Aorta (tissue), 5 donors: ENCODE results near the gene EIF4E2. TPM values are rescaled to one million over a fixed set of nuclear protein-coding genes. Genes with fewer than 3 reads are reported as not detected.
A peak's percentile ranks its signal among the peaks of the same experiment; 100 is the strongest.

Source experiments
- ATAC-seq: fragments of 200-7000 bp; cut with Tn5 transposase; one replicate; pipeline ENCODE4 v1.9.1; 2022; ENCODE audit warnings: moderate library complexity; ENCODE audit not compliant: low FRiP score
- DNase-seq, 2 donors: peaks; one replicate each; pipeline ENCODE4 v3.0.0-alpha.2; 2020
- H3K27ac ChIP-seq, 2 donors: one replicate each; pipeline ENCODE4 v1.5.1; 2013; ENCODE audit warnings: low read length in 2 of 2, mild to moderate bottlenecking in 2 of 2, moderate library complexity in 2 of 2, control low read depth in 1 of 2, inconsistent platforms in 1 of 2, low read depth in 1 of 2
- H3K27me3 ChIP-seq, 2 donors: one replicate each; pipeline ENCODE4 v1.6.1; 2013; ENCODE audit warnings: control low read depth in 1 of 2, low read length in 1 of 2, mild to moderate bottlenecking in 1 of 2, moderate library complexity in 1 of 2; ENCODE audit not compliant: insufficient read depth in 2 of 2, control insufficient read depth in 1 of 2
- H3K36me3 ChIP-seq, 2 donors: one replicate each; pipeline ENCODE4 v1.6.1; 2013; ENCODE audit warnings: control low read depth in 1 of 2, low read length in 1 of 2, mild to moderate bottlenecking in 1 of 2; ENCODE audit not compliant: insufficient read depth in 2 of 2, control insufficient read depth in 1 of 2
- H3K4me1 ChIP-seq, 2 donors: one replicate each; pipeline ENCODE4 v1.6.1; 2013; ENCODE audit warnings: low read length in 2 of 2, control low read depth in 1 of 2, mild to moderate bottlenecking in 1 of 2, moderate library complexity in 1 of 2; ENCODE audit not compliant: insufficient read depth in 2 of 2, control insufficient read depth in 1 of 2
- H3K4me3 ChIP-seq, 2 donors: one replicate each; pipeline ENCODE4 v1.5.1; 2013; ENCODE audit warnings: low read length in 2 of 2, control low read depth in 1 of 2, mild to moderate bottlenecking in 1 of 2
- H3K9me3 ChIP-seq: one replicate; pipeline ENCODE4 v1.6.1; 2013; ENCODE audit warnings: mild to moderate bottlenecking, low read length; ENCODE audit not compliant: control insufficient read depth
- WGBS, 2 donors: extraction: QIAGEN DNeasy Blood & Tissue Kit; methylation state at CpG; one replicate each; pipeline ENCODE4 v1.1.7; 2013; 5-methylcytosine and 5-hydroxymethylcytosine counted together
- intact Hi-C, 2 donors: fragments of 100-400 bp; cut with DNase I; formaldehyde crosslinking; loops; one replicate each; pipeline versions ENCODE4 v1.14.2 to v1.15.0; 2022
- polyA plus RNA-seq, 2 donors: library from polyadenylated mRNA; stranded (reverse); fragments of 200-250 nt; gene quantifications; one replicate each; pipeline ENCODE4 v1.2.3, GENCODE V29; 2013
- total RNA-seq, 2 donors: library from RNA; stranded (reverse); fragmentation: NEBNext Ultra II Directional; extraction: Animal tissue kit (Norgen Biotek cat#: 25700); gene quantifications; one replicate each; pipeline ENCODE4 v1.2.1, GENCODE V29; 2021
- donor health status: healthy with polysubstance abuse.
- donor health status: Bipolar disorder and iron deficiency.
- donor health status: DM: no; HTN: no; CAD: no.
- donor health status: DM: no; HTN: no; CAD: no.
- donor health status: DM: yes; HTN: yes; CAD: no.

The EIF4E2 gene
- total and polyA plus RNA-seq, 4 donors: 43.9 to 60.7 (median 55.1) TPM

DNA sequence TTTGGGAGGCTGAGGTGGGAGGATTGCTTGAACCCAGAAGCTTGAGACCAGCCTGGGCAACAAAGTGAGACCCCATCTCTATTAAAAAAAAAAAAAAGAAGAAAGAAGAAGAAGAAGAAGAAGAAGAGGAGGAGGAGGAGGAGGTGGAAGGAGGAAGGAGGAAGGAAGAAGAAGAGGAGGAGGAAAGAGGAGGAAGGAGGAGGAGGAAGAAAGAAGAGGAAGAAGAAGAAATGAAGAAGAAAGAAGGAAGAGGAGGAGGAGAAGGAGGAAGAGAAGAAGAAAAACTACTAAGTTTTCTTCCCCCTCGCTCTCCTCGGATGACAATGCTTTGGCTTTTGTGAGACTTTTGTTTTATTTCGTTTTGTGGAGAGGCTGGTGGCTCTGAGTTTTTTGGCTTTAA, 52.8 kb downstream of the EIF4E2 start:
- no peak for DNase-seq
- Histone ChIP-seq H3K27me3 (no peaks in the 10 kb centered on the region), H3K4me3 (no peak overlapping the region), H3K36me3 (no peaks in the 10 kb centered on the region), H3K9me3 (no peaks in the 10 kb centered on the region), H3K27ac (no peak overlapping the region), H3K4me1 (no peaks in the 10 kb centered on the region)
- intact Hi-C loops: no loop called here
- 51 to 86% methylated on average over 3 of the region's 3 CpGs for WGBS, 2 donors
- ATAC-seq: no peak

DNA sequence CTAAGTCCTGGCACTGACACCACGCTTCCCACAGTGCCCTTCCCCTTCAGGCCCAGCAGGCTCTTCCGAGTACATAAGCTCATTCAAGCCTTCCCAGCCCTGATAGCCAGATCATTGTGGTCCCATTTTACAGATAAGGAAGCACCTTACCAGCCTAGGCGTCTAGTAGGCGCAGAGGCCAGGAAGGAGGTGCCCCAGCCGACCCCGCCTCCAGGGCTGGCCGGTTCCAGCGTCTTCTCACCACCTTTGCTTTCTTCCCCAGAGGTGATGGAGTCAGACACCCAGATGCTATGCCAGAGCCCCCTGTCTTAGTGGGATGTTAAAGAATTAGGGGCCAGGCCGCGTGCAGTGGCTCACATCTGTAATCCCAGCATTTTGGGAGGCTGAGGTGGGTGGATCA, 54.0 kb downstream of the EIF4E2 start:
- Histone ChIP-seq H3K9me3 (no peaks in the 10 kb centered on the region), H3K27me3 (no peaks in the 10 kb centered on the region), H3K27ac (no peak overlapping the region), H3K4me1 (no peaks in the 10 kb centered on the region), H3K4me3 (no peak overlapping the region), H3K36me3 (no peaks in the 10 kb centered on the region)
- 93 to 95% methylated on average over 10 of the region's 10 CpGs for WGBS, 2 donors
- DNase-seq (peak in 1 of 2 donors; percentile 65), ATAC-seq (no peak)
- intact Hi-C loops: no loop called here

DNA sequence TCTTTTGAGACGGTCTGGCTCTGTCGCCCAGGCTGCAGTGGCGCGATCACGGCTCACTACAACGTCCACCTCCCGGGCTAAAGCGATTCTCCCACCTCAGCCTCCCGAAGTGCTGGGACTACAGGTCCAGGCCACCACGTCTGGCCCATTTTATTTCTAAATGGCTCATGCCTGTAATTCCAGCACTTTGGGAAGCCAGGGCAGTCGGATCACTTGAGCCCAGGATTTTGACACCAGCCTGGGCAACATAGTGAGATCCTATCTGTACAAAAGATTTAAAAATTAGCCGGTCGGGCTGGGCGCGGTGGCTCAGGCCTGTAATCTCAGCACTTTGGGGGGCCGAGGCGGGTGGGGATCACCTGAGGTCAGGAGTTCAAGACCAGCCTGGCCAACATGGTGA, 56.5 kb downstream of the EIF4E2 start:
- DNase-seq (peak in 1 of 2 donors; percentile 64), ATAC-seq (no peak)
- no peaks in the 10 kb centered on the region for H3K27me3 ChIP-seq
- H3K4me1 ChIP-seq: no peaks in the 10 kb centered on the region
- no peaks in the 10 kb centered on the region for H3K9me3 ChIP-seq
- no peak overlapping the region for H3K4me3 ChIP-seq
- no peak overlapping the region for H3K27ac ChIP-seq
- intact Hi-C loops: loop anchor here in 1 of 2 donors (5.0 kb wide), 1 partner anchor 645 kb away; the partner anchor contains the start of gene ATG16L1
- 91 to 93% methylated on average over 17 of the region's 17 CpGs for WGBS, 2 donors
- no peaks in the 10 kb centered on the region for H3K36me3 ChIP-seq

DNA sequence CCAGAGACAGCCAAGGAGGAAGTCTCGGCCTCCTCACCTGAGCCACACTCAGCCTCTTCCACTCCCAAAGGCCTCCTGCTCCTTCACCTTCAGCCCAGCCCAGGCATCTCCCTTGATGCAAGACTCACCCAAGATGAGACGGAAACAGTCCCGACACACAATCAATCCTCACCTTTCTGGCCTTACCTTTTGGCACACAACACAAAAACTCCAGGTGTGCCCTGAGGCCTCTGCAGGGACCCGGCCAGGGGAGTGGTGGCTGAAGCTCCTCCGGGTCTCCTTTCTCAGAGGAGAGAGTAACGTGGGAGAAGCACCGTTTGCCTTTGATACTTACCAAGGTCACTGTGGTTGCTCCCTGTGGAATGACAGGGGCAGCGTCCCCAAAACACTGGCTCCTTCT, 59.1 kb downstream of the EIF4E2 start:
- intact Hi-C loops: loop anchor here (2.0 to 5.0 kb wide), 3 partner anchors 58 to 643 kb away; partner anchors contain the start of gene ATG16L1 (in 1 of the 2)
- WGBS, 2 donors: 93 to 94% methylated on average over 8 of the region's 8 CpGs
- DNase-seq (no peak), ATAC-seq (no peak)
- H3K36me3 ChIP-seq: no peaks in the 10 kb centered on the region
- H3K4me3 ChIP-seq: no peak overlapping the region
- H3K4me1 ChIP-seq: no peaks in the 10 kb centered on the region
- no peaks in the 10 kb centered on the region for H3K9me3 ChIP-seq
- no peaks in the 10 kb centered on the region for H3K27me3 ChIP-seq
- H3K27ac ChIP-seq: no peak overlapping the region

DNA sequence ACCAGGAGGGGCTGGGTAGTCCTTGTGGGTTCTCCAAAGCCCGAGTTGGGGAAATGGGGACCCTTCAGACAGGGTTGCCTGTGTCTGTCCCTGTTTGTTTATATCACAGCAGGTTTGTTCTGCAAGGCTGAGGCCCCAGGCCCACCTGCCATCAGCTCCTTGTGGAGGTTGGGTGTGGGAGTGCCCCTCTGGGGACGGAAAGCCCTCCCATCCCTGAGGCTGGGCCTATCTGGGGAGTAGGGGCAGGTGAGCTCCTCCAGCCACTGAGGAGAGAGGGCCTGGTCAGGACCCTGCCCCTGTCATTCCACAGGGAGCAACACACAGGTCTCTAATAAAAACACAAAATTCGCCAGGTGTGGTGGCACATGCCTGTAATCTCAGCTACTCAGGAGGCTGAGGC, 59.6 kb downstream of the EIF4E2 start:
- DNase-seq: peak in 1 of 2 donors; percentile 38
- H3K27ac ChIP-seq: no peak overlapping the region
- H3K9me3 ChIP-seq: no peaks in the 10 kb centered on the region
- intact Hi-C loops: loop anchor here (2.0 to 5.0 kb wide), 2 partner anchors 57 to 59 kb away; no protein-coding TSS in a partner anchor
- H3K27me3 ChIP-seq: no peaks in the 10 kb centered on the region
- H3K4me3 ChIP-seq: no peak overlapping the region
- H3K36me3 ChIP-seq: no peaks in the 10 kb centered on the region
- no peaks in the 10 kb centered on the region for H3K4me1 ChIP-seq
- no peak for ATAC-seq
- WGBS, 2 donors: 93 to 96% methylated on average over 3 of the region's 3 CpGs

DNA sequence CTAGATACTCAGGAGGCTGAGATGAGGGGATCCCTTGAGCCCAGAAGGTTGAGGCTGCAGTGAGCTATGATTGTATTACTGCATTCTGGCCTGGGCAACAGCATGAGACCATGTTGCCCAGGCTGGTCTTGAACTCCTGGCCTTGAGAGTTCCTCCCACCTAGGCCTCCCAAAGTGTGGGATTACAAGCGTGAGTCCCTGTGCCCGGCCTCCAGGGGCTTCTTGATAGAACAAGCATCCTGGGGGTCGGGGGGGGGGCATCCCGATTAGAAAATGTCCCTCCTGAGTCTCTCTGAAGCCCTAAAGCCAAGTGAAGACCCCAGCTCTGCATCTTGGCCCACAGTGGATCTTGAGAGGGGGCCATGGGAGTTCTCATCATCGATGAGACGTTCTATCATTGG, 60.6 kb downstream of the EIF4E2 start:
- no peaks in the 10 kb centered on the region for H3K27me3 ChIP-seq
- WGBS, 2 donors: 83 to 87% methylated on average over 6 of the region's 6 CpGs
- H3K9me3 ChIP-seq: no peaks in the 10 kb centered on the region
- ATAC-seq (no peak), DNase-seq (peak in 1 of 2 donors; percentile 24)
- no peak overlapping the region for H3K4me3 ChIP-seq
- H3K36me3 ChIP-seq: no peaks in the 10 kb centered on the region
- intact Hi-C loops: loop anchor here (2.0 to 5.0 kb wide), 2 partner anchors 56 to 58 kb away; no protein-coding TSS in a partner anchor
- no peaks in the 10 kb centered on the region for H3K4me1 ChIP-seq
- no peak overlapping the region for H3K27ac ChIP-seq

DNA sequence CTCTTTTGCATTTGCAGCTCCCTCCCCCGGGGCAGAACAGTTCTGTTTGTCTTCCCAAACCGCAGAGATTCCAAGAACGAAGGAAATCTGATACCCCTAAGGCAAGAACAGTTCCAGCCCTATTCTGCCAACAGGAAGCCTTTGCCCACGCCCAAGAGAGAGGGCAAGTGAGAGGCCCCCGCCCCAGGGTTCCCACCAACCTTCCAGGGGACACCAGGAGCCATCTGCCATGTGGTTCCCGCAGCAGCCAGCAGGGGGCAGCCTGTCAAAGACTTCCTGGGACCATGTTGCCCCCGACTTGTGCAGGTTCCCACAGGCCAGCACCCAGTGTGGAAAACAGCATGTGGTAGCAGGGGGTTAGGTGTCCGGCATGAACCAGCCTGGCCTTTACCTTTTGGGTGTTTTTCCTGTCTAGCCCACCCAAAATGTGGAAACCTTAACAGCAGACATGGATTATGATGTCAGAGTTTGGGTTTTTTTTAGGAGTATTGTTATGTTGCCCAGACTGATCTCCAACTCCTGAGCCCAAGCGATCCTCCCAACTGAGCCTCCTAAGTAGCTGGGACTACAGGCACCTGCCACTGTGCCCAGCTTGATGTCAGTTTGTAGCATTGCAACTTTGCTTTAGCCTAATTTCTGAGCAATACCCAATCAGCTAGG, 61.2 kb downstream of the EIF4E2 start:
- 32 to 35% methylated on average over 9 of the region's 9 CpGs for WGBS, 2 donors
- DNase-seq (peak; percentile 77 to 93), ATAC-seq (peak; percentile 79)
- Histone ChIP-seq H3K4me1 (no peaks in the 10 kb centered on the region), H3K4me3 (no peak overlapping the region), H3K9me3 (no peaks in the 10 kb centered on the region), H3K27me3 (no peaks in the 10 kb centered on the region), H3K27ac (no peak overlapping the region), H3K36me3 (no peaks in the 10 kb centered on the region)
- intact Hi-C loops: loop anchor here (2.0 to 5.0 kb wide), 2 partner anchors 56 to 57 kb away; no protein-coding TSS in a partner anchor

DNA sequence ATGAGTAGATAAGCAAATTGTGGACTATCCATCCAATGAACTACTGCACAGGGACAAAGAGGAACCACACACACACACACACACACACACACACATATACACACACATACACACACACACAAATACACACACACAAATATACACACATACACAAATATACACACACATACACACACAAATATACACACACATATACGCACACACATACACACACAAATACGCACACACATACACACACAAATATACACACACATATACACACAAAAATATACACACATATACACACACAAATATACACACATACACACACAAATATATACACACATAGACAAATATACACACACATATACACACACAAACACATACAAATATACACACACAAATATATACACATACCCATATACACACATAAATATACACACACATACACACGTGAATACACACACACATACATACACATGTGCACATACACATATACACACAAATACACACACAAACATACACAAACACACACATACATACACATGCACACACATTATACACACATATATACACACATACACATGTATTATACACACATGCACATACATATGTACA, 63.1 kb downstream of the EIF4E2 start:
- intact Hi-C loops: loop anchor here in 1 of 2 donors (5.0 kb wide), 1 partner anchor 54 kb away; no protein-coding TSS in a partner anchor
- ATAC-seq (no peak), DNase-seq (no peak)
- Histone ChIP-seq H3K9me3 (no peaks in the 10 kb centered on the region), H3K4me1 (no peaks in the 10 kb centered on the region), H3K27me3 (no peaks in the 10 kb centered on the region), H3K4me3 (no peak overlapping the region), H3K27ac (no peak overlapping the region), H3K36me3 (no peaks in the 10 kb centered on the region)
- WGBS, 2 donors: 54 to 88% methylated on average over 3 of the region's 3 CpGs

DNA sequence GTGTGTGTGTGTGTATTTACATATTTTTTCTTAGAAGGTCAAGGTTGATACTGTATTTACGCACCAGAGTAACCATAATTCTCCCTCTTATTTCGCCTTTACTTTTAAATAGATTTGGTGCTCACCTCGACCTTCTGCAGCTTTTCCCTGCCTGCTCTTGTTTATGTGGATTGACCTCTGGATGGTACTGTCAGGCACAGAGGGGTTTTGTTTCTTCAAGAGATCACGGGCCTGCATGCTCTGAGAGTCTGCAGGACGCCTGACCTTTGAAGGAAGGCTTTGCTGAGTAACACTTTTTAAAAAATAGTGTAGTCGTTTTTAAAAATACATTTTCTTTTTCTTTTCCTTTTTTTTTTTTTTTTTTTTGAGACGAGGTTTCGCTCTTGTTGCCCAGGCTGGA, 64.8 kb downstream of the EIF4E2 start:
- WGBS, 2 donors: 72 to 76% methylated on average over 8 of the region's 8 CpGs
- no peaks in the 10 kb centered on the region for H3K27me3 ChIP-seq
- H3K27ac ChIP-seq: no peak overlapping the region
- H3K4me1 ChIP-seq: no peaks in the 10 kb centered on the region
- no peaks in the 10 kb centered on the region for H3K9me3 ChIP-seq
- no peaks in the 10 kb centered on the region for H3K36me3 ChIP-seq
- ATAC-seq: no peak
- peak in 1 of 2 donors; percentile 1 for DNase-seq
- intact Hi-C loops: no loop called here
- no peak overlapping the region for H3K4me3 ChIP-seq
